A549 (cell line): Measurements from ENCODE around the gene SP6. TPM values are rescaled to one million over a fixed set of nuclear protein-coding genes. Genes with fewer than 3 reads are reported as not detected.
A peak's percentile ranks its signal among the peaks of the same experiment; 100 is the strongest.

Source experiments
- ATAC-seq, 2 experiments: fragments of 200-7000 bp in 1 of 2; fragments of >200 bp in 1 of 2; cut with Nextera tagmentation in 1 of 2; cut with Tn5 transposase in 1 of 2; 3 replicates each; pipeline versions ENCODE4 v1.8.0 to v1.9.1; 2018 to 2020; ENCODE audit warnings: mild to moderate bottlenecking in 1 of 2, moderate library complexity in 1 of 2
- CTCF ChIA-PET: fragments of 300-600 bp; sonication (Branson Sonifier 250); formaldehyde crosslinking; extraction: SDS; loops from one replicate; lab custom pipeline; 2021; ENCODE audit warnings: antibody characterized with exemption, inconsistent platforms; lab: Yijun Ruan, JAX
- POLR2A ChIA-PET: fragments of 350-600 bp; formaldehyde crosslinking; extraction: SDS; loops from one replicate; lab custom pipeline; 2021; ENCODE audit warnings: antibody characterized with exemption, inconsistent platforms; lab: Yijun Ruan, JAX
- DNase-seq, 2 experiments: peaks; one replicate each; pipeline versions ENCODE4 v3.0.0 to v3.0.0-alpha.2; 2011 to 2016; ENCODE audit warnings: low read depth in 1 of 2, low spot score in 1 of 2
- FAIRE-seq: peaks from 2 replicates; lab custom pipeline; 2011; peaks lifted over from hg19 to GRCh38; lab: Jason Lieb, UNC
- H3K27ac ChIP-seq, 2 experiments: fragments of >200 bp; sonication (Bioruptor Twin); formaldehyde crosslinking; 3 replicates each; pipeline ENCODE4 v1.5.1; 2016 to 2017
- H3K4me1 ChIP-seq: fragments of >200 bp; sonication (Bioruptor Twin); formaldehyde crosslinking; 3 replicates; pipeline ENCODE4 v1.6.1; 2016
- H3K4me2 ChIP-seq: fragments of >200 bp; sonication (Bioruptor Twin); formaldehyde crosslinking; 3 replicates; pipeline ENCODE4 v1.6.1; 2016
- H3K4me3 ChIP-seq: fragments of >200 bp; sonication (Bioruptor Twin); formaldehyde crosslinking; 3 replicates; pipeline ENCODE4 v1.5.1; 2016
- H3K9me3 ChIP-seq: fragments of >200 bp; sonication (Bioruptor Twin); formaldehyde crosslinking; 3 replicates; pipeline ENCODE4 v1.6.1; 2016
- BHLHE40 ChIP-seq: IDR thresholded peaks from 2 replicates; pipeline ENCODE4 v1.6.1; 2012; ENCODE audit warnings: low read depth, low read length, inconsistent platforms
- CHD4 ChIP-seq: fragments of 200-600 bp; sonication (generic); IDR thresholded peaks from 2 replicates; pipeline ENCODE4 v1.6.1; 2016; ENCODE audit warnings: antibody characterized with exemption, mild to moderate bottlenecking, borderline replicate concordance
- EHF ChIP-seq: fragments of 250-450 bp; sonication (Bioruptor Pico); IDR thresholded peaks from 2 replicates; pipeline ENCODE4 v1.5.0; 2020; ENCODE audit warnings: mild to moderate bottlenecking
- EHMT2 ChIP-seq: fragments of 200-600 bp; sonication (generic); IDR thresholded peaks from 2 replicates; pipeline ENCODE4 v1.6.1; 2016; ENCODE audit warnings: antibody characterized with exemption, low read depth, mild to moderate bottlenecking, moderate library complexity
- EP300 ChIP-seq, 2 experiments: fragments of >200 bp; sonication (Bioruptor Twin); formaldehyde crosslinking; IDR thresholded peaks; 2 replicates in 1 of 2; 3 replicates in 1 of 2; pipeline ENCODE4 v1.6.1; 2016 to 2017
- ESRRA ChIP-seq: fragments of 150-350 bp; IDR thresholded peaks from 2 replicates; pipeline ENCODE4 v1.6.1; 2014; ENCODE audit warnings: mild to moderate bottlenecking, low read length, borderline replicate concordance
- FOSB ChIP-seq: fragments of 250-450 bp; sonication (Bioruptor Pico); IDR thresholded peaks from 2 replicates; pipeline ENCODE4 v1.5.0; 2020; ENCODE audit warnings: mild to moderate bottlenecking, moderate library complexity
- FOXS1 ChIP-seq: fragments of 250-450 bp; sonication (Bioruptor Pico); IDR thresholded peaks from 2 replicates; pipeline ENCODE4 v1.5.0; 2020; ENCODE audit warnings: mild to moderate bottlenecking, moderate library complexity
- HEYL ChIP-seq: fragments of 250-450 bp; sonication (Bioruptor Pico); IDR thresholded peaks from 2 replicates; pipeline ENCODE4 v1.8.0; 2021; ENCODE audit warnings: mild to moderate bottlenecking, moderate library complexity
- HOXA7 ChIP-seq: fragments of 250-450 bp; sonication (Bioruptor Pico); IDR thresholded peaks from 2 replicates; pipeline ENCODE4 v1.5.0; 2020; ENCODE audit warnings: mild to moderate bottlenecking, moderate library complexity
- HOXB13 ChIP-seq: fragments of 250-450 bp; sonication (Bioruptor Pico); IDR thresholded peaks from 2 replicates; pipeline ENCODE4 v1.5.0; 2020; ENCODE audit warnings: low read depth, mild to moderate bottlenecking, moderate library complexity
- HOXB5 ChIP-seq: fragments of 250-450 bp; sonication (Bioruptor Pico); IDR thresholded peaks from 2 replicates; pipeline ENCODE4 v1.5.0; 2020; ENCODE audit warnings: mild to moderate bottlenecking, moderate library complexity
- KDM1A ChIP-seq: fragments of 200-600 bp; sonication (generic); IDR thresholded peaks from 2 replicates; pipeline ENCODE4 v1.6.1; 2016; ENCODE audit warnings: low read depth, mild to moderate bottlenecking
- KDM5A ChIP-seq: fragments of 200-600 bp; sonication (generic); IDR thresholded peaks from 2 replicates; pipeline ENCODE4 v1.6.1; 2016; ENCODE audit warnings: antibody characterized with exemption, mild to moderate bottlenecking
- NFE2L2 ChIP-seq: fragments of 150-350 bp; conservative IDR thresholded peaks from 2 replicates; pipeline ENCODE4 v1.6.1; 2014; ENCODE audit warnings: low read length
- NR3C1 ChIP-seq: fragments of >200 bp; sonication (Bioruptor Twin); formaldehyde crosslinking; IDR thresholded peaks from 3 replicates; pipeline ENCODE4 v1.6.1; 2017
- PHF8 ChIP-seq: fragments of 200-600 bp; sonication (generic); IDR thresholded peaks from 2 replicates; pipeline ENCODE4 v1.6.1; 2016; ENCODE audit warnings: low read depth, mild to moderate bottlenecking, antibody characterized with exemption, moderate library complexity, borderline replicate concordance
- RARB ChIP-seq: fragments of 250-450 bp; sonication (Bioruptor Pico); IDR thresholded peaks from 2 replicates; pipeline ENCODE4 v1.8.0; 2021; ENCODE audit warnings: mild to moderate bottlenecking, moderate library complexity
- RFX5 ChIP-seq: fragments of 450-650 bp; IDR thresholded peaks from 2 replicates; pipeline ENCODE4 v1.7.1; 2014; ENCODE audit warnings: antibody characterized with exemption, mild to moderate bottlenecking, moderate library complexity
- SREBF2 ChIP-seq: fragments of 450-650 bp; IDR thresholded peaks from 2 replicates; pipeline ENCODE4 v1.6.1; 2014; ENCODE audit warnings: mild to moderate bottlenecking, moderate library complexity
- TFCP2L1 ChIP-seq: fragments of 250-450 bp; sonication (Bioruptor Pico); IDR thresholded peaks from 2 replicates; pipeline ENCODE4 v1.5.0; 2021; ENCODE audit warnings: mild to moderate bottlenecking
- TP53 ChIP-seq: fragments of 250-450 bp; sonication (Bioruptor Pico); IDR thresholded peaks from 2 replicates; pipeline ENCODE4 v1.5.0; 2021; ENCODE audit warnings: mild to moderate bottlenecking, moderate library complexity
- ZNF302 ChIP-seq: fragments of 250-450 bp; sonication (Bioruptor Pico); IDR thresholded peaks from 2 replicates; pipeline ENCODE4 v1.9.0; 2021; ENCODE audit warnings: inconsistent platforms, mild to moderate bottlenecking, moderate library complexity
- WGBS: methylation state at CpG from one replicate; pipeline ENCODE4 v1.1.6; 2017; ENCODE audit errors: missing lambda C conversion rate; 5-methylcytosine and 5-hydroxymethylcytosine counted together
- polyA plus RNA-seq, 4 experiments: library from polyadenylated mRNA; depleted of rRNA in 3 of 4; stranded (reverse); fragments of >200 nt; fragmentation: RNase III in 1 of 4; extraction: RNeasy Plus Mini Kit Qiagen cat#74134 plus additional on column Dnase treatment in 1 of 4; gene quantifications; 2 replicates in 3 of 4; 3 replicates in 1 of 4; pipeline ENCODE4 v1.2.3, GENCODE V29; 2011 to 2017
- TF ChIP-seq, protein P1 (sequence below): IDR thresholded peaks from 2 replicates; pipeline ENCODE4 v1.6.1; 2012
- TF ChIP-seq, protein P2 (sequence below): fragments of 250-450 bp; sonication (Bioruptor Pico); IDR thresholded peaks from 2 replicates; pipeline ENCODE4 v1.5.0; 2021; ENCODE audit warnings: mild to moderate bottlenecking, moderate library complexity, borderline replicate concordance
- TF ChIP-seq, protein P3 (sequence below): IDR thresholded peaks from 2 replicates; pipeline ENCODE4 v1.6.1; 2012
- TF ChIP-seq, protein P4 (sequence below): fragments of 200-600 bp; sonication (generic); IDR thresholded peaks from 2 replicates; pipeline ENCODE4 v1.6.1; 2016; ENCODE audit warnings: antibody characterized with exemption, mild to moderate bottlenecking, moderate library complexity
- TF ChIP-seq, protein P5 (sequence below): IDR thresholded peaks from 2 replicates; pipeline ENCODE4 v1.6.1; 2012; ENCODE audit warnings: low read depth, borderline replicate concordance
- TF ChIP-seq, protein P6 (sequence below): fragments of >200 bp; sonication (Bioruptor Twin); formaldehyde crosslinking; IDR thresholded peaks from 2 replicates; pipeline ENCODE4 v1.6.1; 2016

SP6 gene
- polyA plus RNA-seq, 2 of the 4 experiments (the other 2 are of a cell fraction), result 0.61 to 2.1 TPM

DNA sequence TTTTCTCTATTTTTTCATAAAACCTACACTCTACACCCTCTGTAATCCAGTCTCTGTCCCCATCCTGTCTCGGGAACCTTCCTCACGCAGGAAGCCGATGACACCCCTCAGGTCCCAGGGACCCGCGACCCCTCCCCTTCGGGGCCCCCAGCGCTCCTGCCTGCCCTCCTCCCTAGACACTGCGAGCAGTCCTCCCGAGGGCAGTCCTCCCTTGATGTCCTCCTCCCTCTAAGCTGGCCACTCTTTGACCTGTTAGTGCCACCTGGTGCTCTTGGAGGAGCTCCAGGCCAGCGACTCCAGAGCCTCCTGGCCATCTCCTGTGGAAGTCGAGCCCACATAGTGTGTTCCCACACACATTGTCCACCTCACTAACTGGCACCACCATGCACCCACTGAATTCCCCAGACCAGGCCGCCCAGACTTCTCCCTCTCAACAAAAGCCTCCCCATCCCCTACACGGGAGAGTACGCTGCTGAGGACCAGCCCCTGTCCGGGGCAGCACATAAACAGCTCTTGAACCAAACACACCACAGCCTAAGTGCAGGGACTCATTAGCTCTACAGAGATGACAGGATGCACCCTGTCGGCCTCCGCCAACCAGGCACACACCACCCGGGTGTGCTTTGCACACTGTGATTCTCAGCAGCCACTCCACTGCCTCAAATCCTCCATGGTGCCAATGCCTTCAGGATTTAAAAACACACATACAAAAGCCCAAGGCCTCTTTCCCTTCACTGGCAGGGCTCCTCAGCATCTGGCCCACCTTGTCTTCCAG, 38.6 kb downstream of the SP6 start:
- Histone ChIP-seq H3K4me1 (peaks cover 25% of the 10 kb centered on the region), H3K4me2 (no peak overlapping the region), H3K27ac (no peak overlapping the region), H3K4me3 (no peak overlapping the region), H3K9me3 (no peaks in the 10 kb centered on the region)
- ChIA-PET POLR2A (no interaction called here), CTCF (interaction anchor here (0.5 to 3.8 kb wide), 5 partner anchors 9 to 79 kb away, joined by 3 to 23 read pairs (median 3); partner anchors contain the start of gene OSBPL7)
- no peak for TF ChIP-seq ZNF302 (CRISPR knock-in tag)
- TF ChIP-seq EHF (CRISPR knock-in tag), result no peak
- no peak for TF ChIP-seq KDM5A
- no peak for TF ChIP-seq NR3C1
- TF ChIP-seq, protein P1, sequence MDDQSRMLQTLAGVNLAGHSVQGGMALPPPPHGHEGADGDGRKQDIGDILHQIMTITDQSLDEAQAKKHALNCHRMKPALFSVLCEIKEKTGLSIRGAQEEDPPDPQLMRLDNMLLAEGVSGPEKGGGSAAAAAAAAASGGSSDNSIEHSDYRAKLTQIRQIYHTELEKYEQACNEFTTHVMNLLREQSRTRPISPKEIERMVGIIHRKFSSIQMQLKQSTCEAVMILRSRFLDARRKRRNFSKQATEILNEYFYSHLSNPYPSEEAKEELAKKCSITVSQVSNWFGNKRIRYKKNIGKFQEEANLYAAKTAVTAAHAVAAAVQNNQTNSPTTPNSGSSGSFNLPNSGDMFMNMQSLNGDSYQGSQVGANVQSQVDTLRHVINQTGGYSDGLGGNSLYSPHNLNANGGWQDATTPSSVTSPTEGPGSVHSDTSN, result no peak
- no peak for TF ChIP-seq CHD4
- TF ChIP-seq, protein P2, sequence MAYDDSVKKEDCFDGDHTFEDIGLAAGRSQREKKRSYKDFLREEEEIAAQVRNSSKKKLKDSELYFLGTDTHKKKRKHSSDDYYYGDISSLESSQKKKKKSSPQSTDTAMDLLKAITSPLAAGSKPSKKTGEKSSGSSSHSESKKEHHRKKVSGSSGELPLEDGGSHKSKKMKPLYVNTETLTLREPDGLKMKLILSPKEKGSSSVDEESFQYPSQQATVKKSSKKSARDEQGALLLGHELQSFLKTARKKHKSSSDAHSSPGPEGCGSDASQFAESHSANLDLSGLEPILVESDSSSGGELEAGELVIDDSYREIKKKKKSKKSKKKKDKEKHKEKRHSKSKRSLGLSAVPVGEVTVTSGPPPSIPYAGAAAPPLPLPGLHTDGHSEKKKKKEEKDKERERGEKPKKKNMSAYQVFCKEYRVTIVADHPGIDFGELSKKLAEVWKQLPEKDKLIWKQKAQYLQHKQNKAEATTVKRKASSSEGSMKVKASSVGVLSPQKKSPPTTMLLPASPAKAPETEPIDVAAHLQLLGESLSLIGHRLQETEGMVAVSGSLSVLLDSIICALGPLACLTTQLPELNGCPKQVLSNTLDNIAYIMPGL (CRISPR knock-in tag), result no peak
- no peak for TF ChIP-seq FOXS1
- no peak for TF ChIP-seq SREBF2
- no peak for TF ChIP-seq HEYL (CRISPR knock-in tag)
- no peak for TF ChIP-seq BHLHE40
- TF ChIP-seq EHMT2, result no peak
- TF ChIP-seq EP300 (IDR thresholded peaks at IDR 0.05), result no peak
- TF ChIP-seq TP53, result no peak
- no peak for TF ChIP-seq TFCP2L1 (CRISPR knock-in tag)
- TF ChIP-seq, protein P3, sequence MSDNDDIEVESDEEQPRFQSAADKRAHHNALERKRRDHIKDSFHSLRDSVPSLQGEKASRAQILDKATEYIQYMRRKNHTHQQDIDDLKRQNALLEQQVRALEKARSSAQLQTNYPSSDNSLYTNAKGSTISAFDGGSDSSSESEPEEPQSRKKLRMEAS, result no peak
- TF ChIP-seq KDM1A, result no peak
- TF ChIP-seq, protein P4, sequence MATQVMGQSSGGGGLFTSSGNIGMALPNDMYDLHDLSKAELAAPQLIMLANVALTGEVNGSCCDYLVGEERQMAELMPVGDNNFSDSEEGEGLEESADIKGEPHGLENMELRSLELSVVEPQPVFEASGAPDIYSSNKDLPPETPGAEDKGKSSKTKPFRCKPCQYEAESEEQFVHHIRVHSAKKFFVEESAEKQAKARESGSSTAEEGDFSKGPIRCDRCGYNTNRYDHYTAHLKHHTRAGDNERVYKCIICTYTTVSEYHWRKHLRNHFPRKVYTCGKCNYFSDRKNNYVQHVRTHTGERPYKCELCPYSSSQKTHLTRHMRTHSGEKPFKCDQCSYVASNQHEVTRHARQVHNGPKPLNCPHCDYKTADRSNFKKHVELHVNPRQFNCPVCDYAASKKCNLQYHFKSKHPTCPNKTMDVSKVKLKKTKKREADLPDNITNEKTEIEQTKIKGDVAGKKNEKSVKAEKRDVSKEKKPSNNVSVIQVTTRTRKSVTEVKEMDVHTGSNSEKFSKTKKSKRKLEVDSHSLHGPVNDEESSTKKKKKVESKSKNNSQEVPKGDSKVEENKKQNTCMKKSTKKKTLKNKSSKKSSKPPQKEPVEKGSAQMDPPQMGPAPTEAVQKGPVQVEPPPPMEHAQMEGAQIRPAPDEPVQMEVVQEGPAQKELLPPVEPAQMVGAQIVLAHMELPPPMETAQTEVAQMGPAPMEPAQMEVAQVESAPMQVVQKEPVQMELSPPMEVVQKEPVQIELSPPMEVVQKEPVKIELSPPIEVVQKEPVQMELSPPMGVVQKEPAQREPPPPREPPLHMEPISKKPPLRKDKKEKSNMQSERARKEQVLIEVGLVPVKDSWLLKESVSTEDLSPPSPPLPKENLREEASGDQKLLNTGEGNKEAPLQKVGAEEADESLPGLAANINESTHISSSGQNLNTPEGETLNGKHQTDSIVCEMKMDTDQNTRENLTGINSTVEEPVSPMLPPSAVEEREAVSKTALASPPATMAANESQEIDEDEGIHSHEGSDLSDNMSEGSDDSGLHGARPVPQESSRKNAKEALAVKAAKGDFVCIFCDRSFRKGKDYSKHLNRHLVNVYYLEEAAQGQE, result no peak
- TF ChIP-seq HOXB5 (CRISPR knock-in tag), result no peak
- ATAC-seq (no peak), DNase-seq (no peak), FAIRE-seq (no peak)
- WGBS, result 83% methylated on average over 18 of the region's 18 CpGs

DNA sequence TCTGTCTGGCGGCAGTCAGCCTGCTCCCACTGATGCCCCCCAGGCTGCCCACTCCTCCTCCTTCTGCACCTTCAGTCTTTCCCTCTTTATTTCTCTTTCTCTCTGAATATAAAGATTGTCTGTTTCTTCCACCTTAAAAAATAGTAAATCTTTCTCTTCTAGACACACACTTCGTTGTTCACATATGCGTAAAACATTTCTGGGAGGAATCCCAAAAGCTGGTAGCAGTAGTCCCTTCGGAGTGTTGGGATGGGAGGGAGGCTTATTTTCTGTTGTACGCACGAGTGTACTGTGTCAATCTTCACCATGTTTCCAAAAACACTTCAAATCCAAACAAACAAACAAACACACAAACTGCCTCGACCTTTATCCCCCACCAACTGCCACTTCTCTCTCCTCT, 39.3 kb downstream of the SP6 start:
- ATAC-seq, result no peak
- DNase-seq, result no peak
- Histone ChIP-seq H3K27ac (peak overlapping the region in 1 of 2 experiments; percentile 75; a peak in 2 of 6 replicates), H3K4me3 (no peak overlapping the region), H3K9me3 (no peaks in the 10 kb centered on the region), H3K4me2 (no peak overlapping the region), H3K4me1 (peaks cover 25% of the 10 kb centered on the region)
- FAIRE-seq, result no peak
- 84% methylated on average over 7 of the region's 7 CpGs for WGBS
- POLR2A ChIA-PET, result no interaction called here
- CTCF ChIA-PET, result interaction anchor here (0.8 to 3.8 kb wide), 4 partner anchors 9 to 13 kb away, joined by 3 to 23 read pairs (median 4); partner anchors contain the start of gene OSBPL7
- no peak for TF ChIP-seq ZNF302 (CRISPR knock-in tag)
- no peak for TF ChIP-seq ESRRA
- TF ChIP-seq NR3C1, result no peak
- TF ChIP-seq, protein P5, sequence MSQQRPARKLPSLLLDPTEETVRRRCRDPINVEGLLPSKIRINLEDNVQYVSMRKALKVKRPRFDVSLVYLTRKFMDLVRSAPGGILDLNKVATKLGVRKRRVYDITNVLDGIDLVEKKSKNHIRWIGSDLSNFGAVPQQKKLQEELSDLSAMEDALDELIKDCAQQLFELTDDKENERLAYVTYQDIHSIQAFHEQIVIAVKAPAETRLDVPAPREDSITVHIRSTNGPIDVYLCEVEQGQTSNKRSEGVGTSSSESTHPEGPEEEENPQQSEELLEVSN, result no peak
- TF ChIP-seq RARB (CRISPR knock-in tag), result no peak
- TF ChIP-seq HOXB13 (CRISPR knock-in tag), result no peak
- TF ChIP-seq EP300 (IDR thresholded peaks at IDR 0.05), result no peak
- TF ChIP-seq TP53, result no peak
- TF ChIP-seq FOSB (CRISPR knock-in tag), result no peak
- TF ChIP-seq EHF (CRISPR knock-in tag), result no peak
- TF ChIP-seq, protein P6, sequence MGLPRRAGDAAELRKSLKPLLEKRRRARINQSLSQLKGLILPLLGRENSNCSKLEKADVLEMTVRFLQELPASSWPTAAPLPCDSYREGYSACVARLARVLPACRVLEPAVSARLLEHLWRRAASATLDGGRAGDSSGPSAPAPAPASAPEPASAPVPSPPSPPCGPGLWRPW, result no peak
- TF ChIP-seq RFX5, result no peak
- TF ChIP-seq NFE2L2, result no peak
- no peak for TF ChIP-seq PHF8
- no peak for TF ChIP-seq HOXB5 (CRISPR knock-in tag)
- no peak for TF ChIP-seq HOXA7 (CRISPR knock-in tag)
